C4-2B (cell line): ENCODE data around the gene TIGD6.

Source experiments
- H3K27ac ChIP-seq: fragments of 450-650 bp; 2 replicates; pipeline ENCODE4 v1.5.1; 2017
- CTCF ChIP-seq: fragments of 450-650 bp; conservative IDR thresholded peaks from 2 replicates; pipeline ENCODE4 v1.5.1; 2017; ENCODE audit warnings: mild to moderate bottlenecking
- ZFX ChIP-seq: fragments of 450-650 bp; IDR thresholded peaks from 2 replicates; pipeline ENCODE4 v1.6.1; 2017

The TIGD6 gene

GRCh38 chr5:150016537-150016936 lies 16.1 kb upstream of the TIGD6 start:
- H3K27ac ChIP-seq = no peak overlapping the region
- TF ChIP-seq CTCF (no peak), ZFX (no peak)

DNA sequence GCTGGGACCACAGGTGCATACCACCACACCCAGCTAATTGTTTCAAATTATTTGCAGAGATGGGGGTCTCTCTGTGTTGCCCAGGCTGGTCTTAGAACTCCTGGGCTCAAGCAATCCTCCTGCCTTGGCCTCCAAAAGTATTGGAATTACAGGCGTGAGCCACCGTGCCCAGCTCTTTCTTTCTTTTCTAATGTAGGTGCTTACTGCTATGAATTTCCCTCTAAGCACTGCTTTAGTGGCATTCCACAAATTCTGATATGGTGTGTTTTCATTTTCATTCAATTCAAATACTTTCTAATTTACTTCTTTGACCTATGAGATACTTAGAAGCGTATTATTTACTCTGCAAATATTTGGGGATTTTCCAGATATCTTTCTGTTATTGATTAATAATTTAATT lies 15.0 kb upstream of the TIGD6 start:
- TF ChIP-seq ZFX = no peak
- TF ChIP-seq CTCF = no peak
- H3K27ac ChIP-seq = no peak overlapping the region

DNA sequence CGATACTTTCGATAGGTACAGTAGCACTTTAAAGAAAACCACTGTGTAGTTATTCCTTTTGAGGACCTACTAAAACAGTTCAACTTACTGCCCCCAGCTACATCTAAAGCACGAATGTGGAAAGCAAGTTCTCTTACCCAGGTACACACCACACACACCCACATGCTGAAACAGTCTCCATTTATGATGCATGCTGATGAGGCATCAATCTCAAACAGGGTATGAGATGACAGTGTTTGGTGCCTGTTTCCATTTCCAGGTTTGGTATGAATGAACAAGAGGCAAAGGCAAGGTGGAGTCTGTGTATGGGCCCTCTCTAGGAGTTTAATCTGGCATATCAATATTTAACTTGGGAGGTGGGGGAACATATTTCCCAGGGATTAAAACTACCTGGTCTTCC lies 14.0 kb upstream of the TIGD6 start:
- TF ChIP-seq CTCF = no peak
- no peak for TF ChIP-seq ZFX
- H3K27ac ChIP-seq = no peak overlapping the region

DNA sequence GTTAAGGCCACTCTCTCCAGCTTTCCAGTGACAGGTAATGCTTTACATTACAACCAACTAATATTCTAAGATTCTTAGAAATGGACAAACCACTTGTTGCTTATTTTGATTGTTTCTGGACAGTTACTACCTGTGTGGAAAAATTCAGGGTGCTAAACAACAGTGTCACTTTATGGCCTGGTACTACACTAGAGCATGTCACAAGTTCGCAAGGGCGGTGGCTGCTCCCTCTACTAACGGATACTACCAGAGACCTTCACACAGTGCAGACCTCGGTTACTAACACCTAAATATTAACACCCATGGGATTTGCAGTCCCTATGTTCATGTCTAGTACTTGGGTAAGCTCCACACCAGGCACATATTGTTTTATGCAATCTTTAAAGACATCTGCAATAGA lies 13.5 kb upstream of the TIGD6 start:
- no peak overlapping the region for H3K27ac ChIP-seq
- TF ChIP-seq ZFX = no peak
- TF ChIP-seq CTCF = no peak

GRCh38 chr5:150009671-150010387 lies 9.4 kb upstream of the TIGD6 start:
- no peak for TF ChIP-seq ZFX
- no peak for TF ChIP-seq CTCF
- H3K27ac ChIP-seq = no peak overlapping the region

- H3K27ac ChIP-seq = no peak overlapping the region
- TF ChIP-seq CTCF = no peak
- no peak for TF ChIP-seq ZFX
Observed at GRCh38 chr5:150007050-150007449, 6.6 kb upstream of the TIGD6 start.

DNA sequence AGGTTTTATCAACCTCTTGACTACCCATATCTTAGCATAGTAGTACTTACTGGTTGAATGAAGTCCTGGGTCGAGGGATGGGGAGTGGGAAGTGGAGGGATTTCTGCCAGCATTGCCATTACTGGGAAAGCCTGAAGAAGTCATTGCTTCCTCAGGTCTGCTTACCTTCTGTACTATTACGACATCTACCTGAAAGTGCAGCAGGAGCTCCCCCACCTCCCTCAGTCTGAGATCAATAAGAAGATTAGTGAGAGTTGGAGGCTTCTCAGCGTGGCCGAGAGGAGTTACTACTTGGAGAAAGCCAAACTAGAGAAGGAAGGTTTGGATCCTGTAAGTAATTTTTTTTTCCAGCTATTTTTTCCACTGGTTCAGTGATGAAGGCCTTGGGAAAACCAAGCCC lies 5.9 kb upstream of the TIGD6 start:
- no peak for TF ChIP-seq CTCF

More for the DNA sequence above, 5.9 kb upstream of the TIGD6 start:
- no peak overlapping the region for H3K27ac ChIP-seq
